HG03442 (cell line): Measurements from ENCODE around the gene HPCA.

ENCODE experiments used
- ATAC-seq: cut with Tn5 transposase; IDR thresholded peaks from one replicate; pipeline ENCODE4 v1.9.1; 2021; ENCODE audit warnings: mild to moderate bottlenecking, moderate library complexity; ENCODE audit not compliant: unreplicated experiment

The HPCA gene

GRCh38 chr1:32870615-32871363, 15.5 kb upstream of the HPCA start, which contains the start of gene FNDC5:
Gene FNDC5, minus strand, starts transcription at chr1:32870912.
- ATAC-seq = no peak

- no peak for ATAC-seq
These were observed 14.7 kb upstream of the HPCA start for GRCh38 chr1:32871364-32872191.

GRCh38 chr1:32872192-32872460, 14.2 kb upstream of the HPCA start:
- no peak for ATAC-seq

GRCh38 chr1:32873484-32873883, 12.8 kb upstream of the HPCA start:
- ATAC-seq = no peak

- ATAC-seq = no peak
These were observed 11.2 kb upstream of the HPCA start for GRCh38 chr1:32874860-32875752.

GRCh38 chr1:32876341-32877210, 9.7 kb upstream of the HPCA start:
- peak; percentile 43 for ATAC-seq

- no peak for ATAC-seq
These were observed 8.8 kb upstream of the HPCA start for GRCh38 chr1:32877211-32878110.

- no peak for ATAC-seq
These were observed 8.1 kb upstream of the HPCA start for GRCh38 chr1:32878183-32878582.

- ATAC-seq = no peak
These were observed 7.7 kb upstream of the HPCA start for GRCh38 chr1:32878637-32879041.

- ATAC-seq = no peak
These were observed 5.0 kb upstream of the HPCA start for GRCh38 chr1:32881291-32881690.

GRCh38 chr1:32881871-32882850, 4.1 kb upstream of the HPCA start:
- ATAC-seq = no peak

GRCh38 chr1:32883338-32884031, 2.8 kb upstream of the HPCA start:
- ATAC-seq = no peak

GRCh38 chr1:32884032-32884372, 2.3 kb upstream of the HPCA start:
- ATAC-seq = no peak

GRCh38 chr1:32884726-32885125, 1.6 kb upstream of the HPCA start:
- ATAC-seq = no peak

- ATAC-seq = no peak
These were observed 651 bp upstream of the HPCA start for GRCh38 chr1:32885676-32886003.

GRCh38 chr1:32886828-32887414, 630 bp downstream of the HPCA start:
- ATAC-seq = no peak

GRCh38 chr1:32887623-32888022, 1.3 kb downstream of the HPCA start:
- ATAC-seq = no peak

- no peak for ATAC-seq
These were observed 1.8 kb downstream of the HPCA start for GRCh38 chr1:32888134-32888533.
